HCT116 (cell line): Measurements from ENCODE around the gene CCDC87.

ENCODE experiments used
- CTCF ChIP-seq, 3 experiments: fragments of 200-600 bp in 1 of 3; sonication (generic) in 1 of 3; IDR thresholded peaks in 2 of 3; conservative IDR thresholded peaks in 1 of 3; 2 replicates each; pipeline ENCODE4 v1.5.1; 2012 to 2017; ENCODE audit warnings: low read depth in 2 of 3, low read length in 2 of 3, antibody characterized with exemption in 1 of 3, borderline replicate concordance in 1 of 3, control low read depth in 1 of 3, mild to moderate bottlenecking in 1 of 3, mixed read lengths in 1 of 3, mixed run types in 1 of 3, moderate library complexity in 1 of 3; ENCODE audit not compliant: insufficient read depth in 1 of 3
- EZH2 ChIP-seq: fragments of 200-600 bp; sonication (generic); IDR thresholded peaks from 2 replicates; pipeline ENCODE4 v1.6.1; 2017; ENCODE audit warnings: antibody characterized with exemption, mixed run types
- POLR2A ChIP-seq: IDR thresholded peaks from 2 replicates; pipeline ENCODE4 v1.7.0; 2011; ENCODE audit warnings: borderline replicate concordance; ENCODE audit not compliant: insufficient read depth, insufficient read length; ENCODE audit errors: extremely low read depth
- POLR2AphosphoS5 ChIP-seq: IDR thresholded peaks from 2 replicates; pipeline ENCODE4 v1.6.1; 2011; ENCODE audit warnings: mild to moderate bottlenecking, low read depth, low read length, moderate library complexity

- TF ChIP-seq EZH2 (no peak), POLR2AphosphoS5 (no peak), POLR2A (no peak), CTCF (IDR thresholded peaks at IDR 0.05 in 2 of 3, conservative IDR thresholded peaks at IDR 0.05 in 1 of 3; ENCODE audit: borderline replicate concordance in 1 of 3, insufficient read depth in 1 of 3, low read depth in 2 of 3, low read length in 2 of 3) (no peak)
These were observed 46.4 kb upstream of the CCDC87 start for GRCh38 chr11:66639066-66639813.
